Right lobe of liver (tissue), 6 donors: Measurements from ENCODE around the gene ARHGEF12. TPM values are rescaled to one million over a fixed set of nuclear protein-coding genes. Genes with fewer than 3 reads are reported as not detected.
A peak's percentile ranks its signal among the peaks of the same experiment; 100 is the strongest.

Source experiments
- ATAC-seq, 4 donors: fragments of 200-7000 bp; cut with Tn5 transposase; one replicate each; pipeline ENCODE4 v1.9.1; 2020; ENCODE audit warnings: mild to moderate bottlenecking in 4 of 4, moderate library complexity in 4 of 4
- DNase-seq, 3 donors: peaks; one replicate each; pipeline ENCODE4 v3.0.0-alpha.2; 2020
- H3K27ac ChIP-seq, 3 donors: fragments of 200-600 bp; one replicate each; pipeline ENCODE4 v1.8.0; 2022
- H3K27me3 ChIP-seq, 2 donors: fragments of 200-600 bp; one replicate each; pipeline ENCODE4 v1.8.0; 2022
- H3K36me3 ChIP-seq, 4 donors: fragments of 200-600 bp; sonication (generic) in 1 of 4; one replicate each; pipeline versions ENCODE4 v1.5.1 to v1.8.0; 2017 to 2022; ENCODE audit warnings: control low read depth in 1 of 4
- H3K4me1 ChIP-seq, 4 donors: fragments of 200-600 bp; sonication (generic) in 1 of 4; one replicate each; pipeline versions ENCODE4 v1.5.1 to v1.8.0; 2017 to 2022; ENCODE audit warnings: control low read depth in 1 of 4
- H3K4me3 ChIP-seq, 3 donors: fragments of 200-600 bp; one replicate each; pipeline ENCODE4 v1.8.0; 2022
- H3K9me3 ChIP-seq, 4 donors: fragments of 200-600 bp; sonication (generic) in 1 of 4; one replicate each; pipeline versions ENCODE4 v1.5.1 to v1.8.0; 2017 to 2022; ENCODE audit warnings: control low read depth in 1 of 4
- CTCF ChIP-seq, 4 donors: fragments of 200-600 bp in 3 of 4; fragments of 450-650 bp in 1 of 4; IDR thresholded peaks; one replicate each; pipeline versions ENCODE4 v1.5.1 to v1.8.0; 2016 to 2022; ENCODE audit warnings: antibody characterized with exemption in 4 of 4, mild to moderate bottlenecking in 2 of 4
- POLR2A ChIP-seq: fragments of 450-650 bp; IDR thresholded peaks from one replicate; pipeline ENCODE4 v1.6.1; 2017; ENCODE audit warnings: antibody characterized with exemption, mild to moderate bottlenecking
- WGBS: methylation state at CpG from one replicate; pipeline ENCODE4 v1.1.6; 2018; ENCODE audit warnings: low coverage, low lambda C conversion rate; ENCODE audit not compliant: insufficient coverage; ENCODE audit errors: missing lambda C conversion rate; 5-methylcytosine and 5-hydroxymethylcytosine counted together
- intact Hi-C, 2 donors: fragments of 100-400 bp; cut with DNase I; formaldehyde crosslinking; loops; one replicate each; pipeline versions ENCODE4 v1.11.2 to v1.14.1; 2022
- total RNA-seq, 6 experiments: library from RNA; depleted of rRNA in 2 of 6; stranded (reverse); fragments of >200 nt in 2 of 6; fragmentation: NEBNext Ultra II Directional in 3 of 6; extraction: Animal tissue kit (Norgen Biotek cat#: 25700) in 3 of 6; gene quantifications; one replicate each; pipeline versions ENCODE4 v1.1.0 to v1.2.4, GENCODE V29; 2016 to 2023
- donor health status: DM: no; HTN: yes; CAD: no.
- donor health status: DM: no; HTN: no; CAD: no.
- donor health status: DM: no; HTN: no; CAD: no.
- donor health status: DM: no; HTN: yes; CAD: no.
- donor health status: DM: no; HTN: yes; CAD: no.

The ARHGEF12 gene
- total RNA-seq, 6 experiments from 2014 or later = 75.1 to 113 (median 94.0) TPM

- no peaks in the 10 kb centered on the region for H3K36me3 ChIP-seq
- no peak overlapping the region for H3K27ac ChIP-seq
- no peaks in the 10 kb centered on the region for H3K9me3 ChIP-seq
- TF ChIP-seq CTCF (IDR thresholded peaks at IDR 0.05) (no peak), POLR2A (no peak)
- H3K4me1 ChIP-seq = no peaks in the 10 kb centered on the region
- H3K4me3 ChIP-seq = no peak overlapping the region
- ATAC-seq = no peak
- H3K27me3 ChIP-seq = no peaks in the 10 kb centered on the region
- DNase-seq = peak in 1 of 3 donors; percentile 22
- WGBS = 80% methylated on average over 7 of the region's 11 CpGs
- intact Hi-C loops = no loop called here
Observed at GRCh38 chr11:120522021-120522420, 185.8 kb downstream of the ARHGEF12 start.

GRCh38 chr11:120522736-120523135 is 186.5 kb downstream of the ARHGEF12 start:
- H3K27me3 ChIP-seq = no peaks in the 10 kb centered on the region
- no peaks in the 10 kb centered on the region for H3K4me1 ChIP-seq
- no peaks in the 10 kb centered on the region for H3K9me3 ChIP-seq
- no peak overlapping the region for H3K27ac ChIP-seq
- H3K36me3 ChIP-seq = no peaks in the 10 kb centered on the region
- TF ChIP-seq POLR2A = no peak
- no peak for TF ChIP-seq CTCF (IDR thresholded peaks at IDR 0.05)
- no peak overlapping the region for H3K4me3 ChIP-seq
- ATAC-seq = no peak
- 75% methylated on average over 3 of the region's 3 CpGs for WGBS
- intact Hi-C loops = no loop called here
- peak in 1 of 3 donors; percentile 17 for DNase-seq

- DNase-seq (peak in 1 of 3 donors; percentile 16), ATAC-seq (peak in 2 of 4 donors; percentile 71 to 83)
- Histone ChIP-seq H3K4me3 (no peak overlapping the region), H3K27ac (no peak overlapping the region), H3K36me3 (no peaks in the 10 kb centered on the region), H3K9me3 (no peaks in the 10 kb centered on the region), H3K27me3 (no peaks in the 10 kb centered on the region), H3K4me1 (no peaks in the 10 kb centered on the region)
- TF ChIP-seq POLR2A = no peak
- TF ChIP-seq CTCF (IDR thresholded peaks at IDR 0.05) = no peak
- WGBS = 13% methylated on average over 10 of the region's 12 CpGs
- intact Hi-C loops = no loop called here
Observed at GRCh38 chr11:120523196-120523595, 187.0 kb downstream of the ARHGEF12 start.

GRCh38 chr11:120524536-120525085 is 188.4 kb downstream of the ARHGEF12 start:
- H3K27ac ChIP-seq = no peak overlapping the region
- no peaks in the 10 kb centered on the region for H3K36me3 ChIP-seq
- no peaks in the 10 kb centered on the region for H3K4me1 ChIP-seq
- DNase-seq (peak in 1 of 3 donors; percentile 23), ATAC-seq (no peak)
- no peak overlapping the region for H3K4me3 ChIP-seq
- intact Hi-C loops = no loop called here
- H3K27me3 ChIP-seq = no peaks in the 10 kb centered on the region
- WGBS = 60% methylated on average over 1 of the region's 9 CpGs
- no peak for TF ChIP-seq POLR2A
- TF ChIP-seq CTCF (IDR thresholded peaks at IDR 0.05) = no peak
- no peaks in the 10 kb centered on the region for H3K9me3 ChIP-seq
